Measurements from ENCODE around the gene TNS2.

DNA sequence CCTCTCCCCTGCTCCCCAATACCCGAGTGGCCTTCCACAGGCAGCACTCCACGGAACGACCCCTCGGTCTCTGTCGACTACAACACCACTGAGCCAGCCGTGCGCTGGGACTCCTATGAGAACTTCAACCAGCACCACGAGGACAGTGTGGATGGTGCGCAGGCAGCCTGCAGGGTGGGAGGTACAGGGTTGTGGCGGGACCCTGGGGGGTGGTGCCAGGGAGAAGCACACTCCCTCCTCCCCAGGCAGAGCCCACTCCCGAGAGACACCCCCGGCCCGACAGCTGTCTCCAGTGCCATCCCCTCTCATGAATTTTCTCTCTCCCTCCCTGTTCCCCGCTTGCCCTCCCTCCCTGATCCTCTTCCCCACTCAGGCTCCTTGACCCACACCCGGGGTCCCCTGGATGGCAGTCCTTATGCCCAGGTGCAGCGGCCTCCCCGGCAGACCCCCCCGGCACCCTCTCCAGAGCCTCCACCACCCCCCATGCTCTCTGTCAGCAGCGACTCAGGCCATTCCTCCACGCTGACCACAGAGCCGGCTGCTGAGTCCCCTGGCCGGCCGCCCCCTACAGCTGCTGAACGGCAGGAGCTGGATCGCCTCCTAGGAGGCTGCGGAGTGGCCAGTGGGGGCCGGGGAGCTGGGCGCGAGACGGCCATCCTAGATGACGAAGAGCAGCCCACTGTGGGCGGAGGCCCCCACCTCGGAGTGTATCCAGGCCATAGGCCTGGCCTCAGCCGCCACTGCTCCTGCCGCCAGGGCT, 9.0 kb downstream of the TNS2 start:
- TF ChIP-seq, protein P1, sequence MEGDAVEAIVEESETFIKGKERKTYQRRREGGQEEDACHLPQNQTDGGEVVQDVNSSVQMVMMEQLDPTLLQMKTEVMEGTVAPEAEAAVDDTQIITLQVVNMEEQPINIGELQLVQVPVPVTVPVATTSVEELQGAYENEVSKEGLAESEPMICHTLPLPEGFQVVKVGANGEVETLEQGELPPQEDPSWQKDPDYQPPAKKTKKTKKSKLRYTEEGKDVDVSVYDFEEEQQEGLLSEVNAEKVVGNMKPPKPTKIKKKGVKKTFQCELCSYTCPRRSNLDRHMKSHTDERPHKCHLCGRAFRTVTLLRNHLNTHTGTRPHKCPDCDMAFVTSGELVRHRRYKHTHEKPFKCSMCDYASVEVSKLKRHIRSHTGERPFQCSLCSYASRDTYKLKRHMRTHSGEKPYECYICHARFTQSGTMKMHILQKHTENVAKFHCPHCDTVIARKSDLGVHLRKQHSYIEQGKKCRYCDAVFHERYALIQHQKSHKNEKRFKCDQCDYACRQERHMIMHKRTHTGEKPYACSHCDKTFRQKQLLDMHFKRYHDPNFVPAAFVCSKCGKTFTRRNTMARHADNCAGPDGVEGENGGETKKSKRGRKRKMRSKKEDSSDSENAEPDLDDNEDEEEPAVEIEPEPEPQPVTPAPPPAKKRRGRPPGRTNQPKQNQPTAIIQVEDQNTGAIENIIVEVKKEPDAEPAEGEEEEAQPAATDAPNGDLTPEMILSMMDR (conservative IDR thresholded peaks at IDR 0.05): no peak
- TF ChIP-seq EZH2 (IDR thresholded peaks at IDR 0.05; ENCODE audit: low read depth): no peak

Measured in PC-9 (cell line).